ENCODE results near the gene TSLP.
A peak's percentile ranks its signal among the peaks of the same experiment; 100 is the strongest.

The TSLP gene

DNA sequence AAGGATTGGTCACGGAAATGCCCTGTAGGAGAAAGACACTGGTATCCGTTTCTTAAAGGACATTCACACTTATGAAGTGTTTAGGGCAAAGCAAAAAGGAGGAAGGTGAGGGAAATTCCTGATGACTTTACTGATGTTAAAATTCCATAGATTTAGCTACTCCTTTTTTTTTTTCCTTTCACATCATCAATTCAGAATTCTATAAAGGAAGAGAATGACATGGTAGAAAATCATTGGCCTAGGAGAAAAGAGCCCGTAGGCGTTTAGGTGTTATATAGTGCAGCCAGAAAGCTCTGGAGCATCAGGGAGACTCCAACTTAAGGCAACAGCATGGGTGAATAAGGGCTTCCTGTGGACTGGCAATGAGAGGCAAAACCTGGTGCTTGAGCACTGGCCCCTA, at the start of gene TSLP:
Gene TSLP (plus strand): TSS at position 301 of the 400 bp plus-strand sequence. CDS start 178 bp downstream, outside the sequence.
- Histone ChIP-seq H3K4me1 (ENCODE audit: insufficient read depth, poor library complexity, severe bottlenecking) (peaks cover 26% of the 10 kb centered on the region), H3K27ac (ENCODE audit: poor library complexity, severe bottlenecking) (no peak within 1 kb of the TSS), H3K36me3 (ENCODE audit: low read depth) (peaks cover 5% of the 10 kb centered on the region), H3K9me3 (ENCODE audit: severe bottlenecking) (no peaks in the 10 kb centered on the region), H3K27me3 (ENCODE audit: insufficient read depth, poor library complexity, severe bottlenecking) (no peaks in the 10 kb centered on the region), H3K4me3 (ENCODE audit: severe bottlenecking) (no peak within 1 kb of the TSS)
- DNase-seq (ENCODE audit: low spot score) = no peak
- ATAC-seq (ENCODE audit: low read depth) = no peak
- TF ChIP-seq, protein P1, sequence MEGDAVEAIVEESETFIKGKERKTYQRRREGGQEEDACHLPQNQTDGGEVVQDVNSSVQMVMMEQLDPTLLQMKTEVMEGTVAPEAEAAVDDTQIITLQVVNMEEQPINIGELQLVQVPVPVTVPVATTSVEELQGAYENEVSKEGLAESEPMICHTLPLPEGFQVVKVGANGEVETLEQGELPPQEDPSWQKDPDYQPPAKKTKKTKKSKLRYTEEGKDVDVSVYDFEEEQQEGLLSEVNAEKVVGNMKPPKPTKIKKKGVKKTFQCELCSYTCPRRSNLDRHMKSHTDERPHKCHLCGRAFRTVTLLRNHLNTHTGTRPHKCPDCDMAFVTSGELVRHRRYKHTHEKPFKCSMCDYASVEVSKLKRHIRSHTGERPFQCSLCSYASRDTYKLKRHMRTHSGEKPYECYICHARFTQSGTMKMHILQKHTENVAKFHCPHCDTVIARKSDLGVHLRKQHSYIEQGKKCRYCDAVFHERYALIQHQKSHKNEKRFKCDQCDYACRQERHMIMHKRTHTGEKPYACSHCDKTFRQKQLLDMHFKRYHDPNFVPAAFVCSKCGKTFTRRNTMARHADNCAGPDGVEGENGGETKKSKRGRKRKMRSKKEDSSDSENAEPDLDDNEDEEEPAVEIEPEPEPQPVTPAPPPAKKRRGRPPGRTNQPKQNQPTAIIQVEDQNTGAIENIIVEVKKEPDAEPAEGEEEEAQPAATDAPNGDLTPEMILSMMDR (IDR thresholded peaks at IDR 0.05; ENCODE audit: poor library complexity, severe bottlenecking) = no peak

GRCh38 chr5:111022301-111022700, 49.2 kb upstream of the TSLP start:
- TF ChIP-seq, protein P1 (IDR thresholded peaks at IDR 0.05; ENCODE audit: poor library complexity, severe bottlenecking) = no peak
- Histone ChIP-seq H3K27ac (ENCODE audit: poor library complexity, severe bottlenecking) (no peak overlapping the region), H3K4me3 (ENCODE audit: severe bottlenecking) (no peak overlapping the region), H3K4me1 (ENCODE audit: insufficient read depth, poor library complexity, severe bottlenecking) (no peaks in the 10 kb centered on the region), H3K27me3 (ENCODE audit: insufficient read depth, poor library complexity, severe bottlenecking) (no peaks in the 10 kb centered on the region), H3K36me3 (ENCODE audit: low read depth) (no peaks in the 10 kb centered on the region), H3K9me3 (ENCODE audit: severe bottlenecking) (no peaks in the 10 kb centered on the region)
- no peak for DNase-seq (ENCODE audit: low spot score)
- peak; percentile 36; the same call in 2 of the 3 replicates for ATAC-seq (ENCODE audit: low read depth)

- Histone ChIP-seq H3K4me1 (ENCODE audit: insufficient read depth, poor library complexity, severe bottlenecking) (no peaks in the 10 kb centered on the region), H3K4me3 (ENCODE audit: severe bottlenecking) (no peak overlapping the region), H3K27ac (ENCODE audit: poor library complexity, severe bottlenecking) (no peak overlapping the region), H3K9me3 (ENCODE audit: severe bottlenecking) (no peaks in the 10 kb centered on the region), H3K36me3 (ENCODE audit: low read depth) (no peaks in the 10 kb centered on the region), H3K27me3 (ENCODE audit: insufficient read depth, poor library complexity, severe bottlenecking) (no peaks in the 10 kb centered on the region)
- ATAC-seq (ENCODE audit: low read depth) (peak; percentile 48; the same call in 2 of the 3 replicates), DNase-seq (ENCODE audit: low spot score) (no peak)
- TF ChIP-seq, protein P1 (IDR thresholded peaks at IDR 0.05; ENCODE audit: poor library complexity, severe bottlenecking) = no peak
Measured at GRCh38 chr5:111028865-111029264, 42.6 kb upstream of the TSLP start.

- DNase-seq (ENCODE audit: low spot score) (no peak), ATAC-seq (ENCODE audit: low read depth) (peak; percentile 57; the same call in 2 of the 3 replicates)
- Histone ChIP-seq H3K4me1 (ENCODE audit: insufficient read depth, poor library complexity, severe bottlenecking) (no peaks in the 10 kb centered on the region), H3K4me3 (ENCODE audit: severe bottlenecking) (no peak overlapping the region), H3K9me3 (ENCODE audit: severe bottlenecking) (no peaks in the 10 kb centered on the region), H3K36me3 (ENCODE audit: low read depth) (no peaks in the 10 kb centered on the region), H3K27ac (ENCODE audit: poor library complexity, severe bottlenecking) (no peak overlapping the region), H3K27me3 (ENCODE audit: insufficient read depth, poor library complexity, severe bottlenecking) (no peaks in the 10 kb centered on the region)
- TF ChIP-seq, protein P1 (IDR thresholded peaks at IDR 0.05; ENCODE audit: poor library complexity, severe bottlenecking) = no peak
Measured at GRCh38 chr5:111043712-111044506, 27.6 kb upstream of the TSLP start.

- no peaks in the 10 kb centered on the region for H3K4me1 ChIP-seq (ENCODE audit: insufficient read depth, poor library complexity, severe bottlenecking)
- ATAC-seq (ENCODE audit: low read depth) = no peak
- H3K36me3 ChIP-seq (ENCODE audit: low read depth) = no peaks in the 10 kb centered on the region
- H3K9me3 ChIP-seq (ENCODE audit: severe bottlenecking) = peaks cover 4% of the 10 kb centered on the region
- no peak overlapping the region for H3K4me3 ChIP-seq (ENCODE audit: severe bottlenecking)
- no peak overlapping the region for H3K27ac ChIP-seq (ENCODE audit: poor library complexity, severe bottlenecking)
- DNase-seq (ENCODE audit: low spot score) = no peak
- no peaks in the 10 kb centered on the region for H3K27me3 ChIP-seq (ENCODE audit: insufficient read depth, poor library complexity, severe bottlenecking)
- TF ChIP-seq, protein P1 (IDR thresholded peaks at IDR 0.05; ENCODE audit: poor library complexity, severe bottlenecking) = no peak
Measured at GRCh38 chr5:111058064-111058463, 13.4 kb upstream of the TSLP start.

All from RWPE2 (cell line).